PC-3 (cell line): ENCODE data around the gene GNB1. TPM values are rescaled to one million over a fixed set of nuclear protein-coding genes. Genes with fewer than 3 reads are reported as not detected.

Source experiments
- ATAC-seq: fragments of 200-7000 bp; cut with Tn5 transposase; 2 replicates; pipeline ENCODE4 v1.9.1; 2020; ENCODE audit warnings: mild to moderate bottlenecking, moderate library complexity
- BruUV-seq: library from RNA; stranded (reverse); fragments of 400-500 nt; replicated peaks from 2 replicates; lab custom pipeline; 2021; lab: Mats Ljungman, UMichigan
- CTCF ChIA-PET: fragments of 300-600 bp; sonication (Branson Sonifier 250); formaldehyde crosslinking; loops from one replicate; lab custom pipeline; 2022; ENCODE audit warnings: antibody characterized with exemption; lab: Charles Lee
- POLR2A ChIA-PET: fragments of 300-600 bp; sonication (Branson Sonifier 250); formaldehyde crosslinking; loops from one replicate; lab custom pipeline; 2022; ENCODE audit warnings: antibody characterized with exemption; ENCODE audit not compliant: unreplicated experiment; lab: Charles Lee
- DNase-seq: peaks from one replicate; pipeline ENCODE4 v3.0.0-alpha.2; 2015
- H2AFZ ChIP-seq: fragments of 300-600 bp; sonication (generic); 2 replicates; pipeline ENCODE4 v1.6.0; 2016; ENCODE audit warnings: antibody characterized with exemption, low read length
- H3F3A ChIP-seq: fragments of 300-600 bp; sonication (generic); one replicate; pipeline ENCODE4 v1.6.0; 2017; ENCODE audit warnings: antibody characterized with exemption, low read length, control low read depth, mild to moderate bottlenecking; ENCODE audit not compliant: unreplicated experiment
- H3K27ac ChIP-seq: fragments of 300-600 bp; sonication (generic); 2 replicates; pipeline ENCODE4 v1.5.1; 2016; ENCODE audit warnings: mild to moderate bottlenecking, low read length
- H3K27me3 ChIP-seq: fragments of 300-600 bp; sonication (generic); 2 replicates; pipeline ENCODE4 v1.6.1; 2016; ENCODE audit warnings: low read length, mixed read lengths
- H3K36me3 ChIP-seq: fragments of 300-600 bp; sonication (generic); 2 replicates; pipeline ENCODE4 v1.6.1; 2016; ENCODE audit warnings: low read depth, mixed run types, low read length, mixed read lengths
- H3K4me1 ChIP-seq: fragments of 300-600 bp; sonication (generic); 2 replicates; pipeline ENCODE4 v1.5.1; 2016; ENCODE audit warnings: low read length; ENCODE audit not compliant: insufficient read depth
- H3K4me2 ChIP-seq: fragments of 300-600 bp; sonication (generic); 2 replicates; pipeline ENCODE4 v1.6.0; 2016; ENCODE audit warnings: low read length
- H3K4me3 ChIP-seq: fragments of 300-600 bp; sonication (generic); 2 replicates; pipeline ENCODE4 v1.5.1; 2016; ENCODE audit warnings: mild to moderate bottlenecking, low read length, mixed read lengths
- H3K79me2 ChIP-seq: fragments of 300-600 bp; sonication (generic); 2 replicates; pipeline ENCODE4 v1.6.1; 2017; ENCODE audit warnings: low read length, mixed read lengths
- H3K9ac ChIP-seq: fragments of 300-600 bp; sonication (generic); 2 replicates; pipeline ENCODE4 v1.6.0; 2016; ENCODE audit warnings: mild to moderate bottlenecking, low read length
- H3K9me2 ChIP-seq: fragments of 300-600 bp; sonication (generic); replicated peaks from 2 replicates; pipeline ENCODE4 v1.6.1; 2016; ENCODE audit warnings: mixed run types, low read length, mixed read lengths
- H3K9me3 ChIP-seq: fragments of 300-600 bp; sonication (generic); 2 replicates; pipeline ENCODE4 v1.6.1; 2016; ENCODE audit warnings: low read length, mixed read lengths
- H4K20me1 ChIP-seq: fragments of 300-600 bp; sonication (generic); 2 replicates; pipeline ENCODE4 v1.6.1; 2016; ENCODE audit warnings: low read length, mixed read lengths
- EZH2 ChIP-seq: fragments of 300-600 bp; sonication (generic); IDR thresholded peaks from one replicate; pipeline ENCODE4 v1.6.1; 2017; ENCODE audit warnings: antibody characterized with exemption, mild to moderate bottlenecking, low read length; ENCODE audit not compliant: unreplicated experiment
- EZH2phosphoT487 ChIP-seq: fragments of 300-600 bp; sonication (generic); IDR thresholded peaks from 2 replicates; pipeline ENCODE4 v1.6.1; 2018; ENCODE audit warnings: mild to moderate bottlenecking, antibody characterized with exemption, low read length, borderline replicate concordance
- intact Hi-C: fragments of 100-400 bp; cut with micrococcal nuclease; formaldehyde crosslinking; loops from 2 replicates; pipeline ENCODE4 v1.9.0; 2023
- total RNA-seq: library from RNA; depleted of rRNA; stranded (reverse); fragments of >200 nt; gene quantifications from 2 replicates; pipeline ENCODE4 v1.2.3, GENCODE V29; 2014
- TF ChIP-seq, protein P1 (sequence below): fragments of 300-600 bp; sonication (generic); conservative IDR thresholded peaks from 2 replicates; pipeline ENCODE4 v1.5.1; 2017; ENCODE audit warnings: antibody characterized with exemption, low read depth, mild to moderate bottlenecking, low read length

The GNB1 gene
- total RNA-seq, 1 experiment from 2014 or later = 125 TPM

DNA sequence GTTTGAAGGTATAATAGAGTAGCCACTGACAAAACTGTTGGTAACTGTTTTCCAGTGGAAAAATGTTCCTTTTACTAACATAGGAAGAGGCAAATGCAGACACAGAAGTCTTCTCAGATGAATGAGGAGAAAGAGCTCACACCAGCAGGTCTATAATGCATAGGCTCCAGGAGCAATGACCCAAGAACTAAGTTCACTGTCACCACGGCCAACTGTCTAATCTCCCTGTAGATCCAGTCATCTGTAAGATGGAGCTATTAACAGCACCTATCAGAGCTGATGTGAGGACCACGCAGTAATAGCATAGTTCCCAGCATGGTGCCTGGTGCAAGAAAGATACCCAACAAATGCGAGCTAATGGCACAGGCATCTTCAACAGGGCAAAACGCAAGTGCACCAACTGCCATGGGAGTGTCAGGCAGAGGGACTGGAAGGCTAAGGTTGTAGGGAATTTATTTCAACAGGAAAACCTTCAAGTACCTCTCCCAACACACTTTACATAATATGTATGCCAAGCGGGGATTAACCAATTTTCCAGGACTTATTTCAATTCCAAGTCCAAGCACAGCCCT is 12.9 kb downstream of the GNB1 start:
- H3K9me3 ChIP-seq = no peaks in the 10 kb centered on the region
- DNase-seq = no peak
- peaks cover 56% of the 10 kb centered on the region for H3K36me3 ChIP-seq
- ChIA-PET CTCF (no interaction called here), POLR2A (interaction anchor here (0.6 kb wide), 1 partner anchor 310 kb away, joined by 6 read pairs; no protein-coding TSS in a partner anchor)
- TSS peak; percentile 2 for BruUV-seq
- no peak overlapping the region for H3K9ac ChIP-seq
- no peaks in the 10 kb centered on the region for H3F3A ChIP-seq
- no peaks in the 10 kb centered on the region for H3K9me2 ChIP-seq
- peaks cover 85% of the 10 kb centered on the region for H4K20me1 ChIP-seq
- H3K4me3 ChIP-seq = no peak overlapping the region
- H2AFZ ChIP-seq = no peak overlapping the region
- peaks cover 100% of the 10 kb centered on the region for H3K79me2 ChIP-seq
- H3K27me3 ChIP-seq = no peaks in the 10 kb centered on the region
- intact Hi-C loops = no loop called here
- no peak overlapping the region for H3K27ac ChIP-seq
- H3K4me2 ChIP-seq = no peak overlapping the region
- no peaks in the 10 kb centered on the region for H3K4me1 ChIP-seq
- no peak for ATAC-seq
- TF ChIP-seq EZH2 (no peak), EZH2phosphoT487 (no peak)
- TF ChIP-seq, protein P1, sequence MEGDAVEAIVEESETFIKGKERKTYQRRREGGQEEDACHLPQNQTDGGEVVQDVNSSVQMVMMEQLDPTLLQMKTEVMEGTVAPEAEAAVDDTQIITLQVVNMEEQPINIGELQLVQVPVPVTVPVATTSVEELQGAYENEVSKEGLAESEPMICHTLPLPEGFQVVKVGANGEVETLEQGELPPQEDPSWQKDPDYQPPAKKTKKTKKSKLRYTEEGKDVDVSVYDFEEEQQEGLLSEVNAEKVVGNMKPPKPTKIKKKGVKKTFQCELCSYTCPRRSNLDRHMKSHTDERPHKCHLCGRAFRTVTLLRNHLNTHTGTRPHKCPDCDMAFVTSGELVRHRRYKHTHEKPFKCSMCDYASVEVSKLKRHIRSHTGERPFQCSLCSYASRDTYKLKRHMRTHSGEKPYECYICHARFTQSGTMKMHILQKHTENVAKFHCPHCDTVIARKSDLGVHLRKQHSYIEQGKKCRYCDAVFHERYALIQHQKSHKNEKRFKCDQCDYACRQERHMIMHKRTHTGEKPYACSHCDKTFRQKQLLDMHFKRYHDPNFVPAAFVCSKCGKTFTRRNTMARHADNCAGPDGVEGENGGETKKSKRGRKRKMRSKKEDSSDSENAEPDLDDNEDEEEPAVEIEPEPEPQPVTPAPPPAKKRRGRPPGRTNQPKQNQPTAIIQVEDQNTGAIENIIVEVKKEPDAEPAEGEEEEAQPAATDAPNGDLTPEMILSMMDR = no peak

DNA sequence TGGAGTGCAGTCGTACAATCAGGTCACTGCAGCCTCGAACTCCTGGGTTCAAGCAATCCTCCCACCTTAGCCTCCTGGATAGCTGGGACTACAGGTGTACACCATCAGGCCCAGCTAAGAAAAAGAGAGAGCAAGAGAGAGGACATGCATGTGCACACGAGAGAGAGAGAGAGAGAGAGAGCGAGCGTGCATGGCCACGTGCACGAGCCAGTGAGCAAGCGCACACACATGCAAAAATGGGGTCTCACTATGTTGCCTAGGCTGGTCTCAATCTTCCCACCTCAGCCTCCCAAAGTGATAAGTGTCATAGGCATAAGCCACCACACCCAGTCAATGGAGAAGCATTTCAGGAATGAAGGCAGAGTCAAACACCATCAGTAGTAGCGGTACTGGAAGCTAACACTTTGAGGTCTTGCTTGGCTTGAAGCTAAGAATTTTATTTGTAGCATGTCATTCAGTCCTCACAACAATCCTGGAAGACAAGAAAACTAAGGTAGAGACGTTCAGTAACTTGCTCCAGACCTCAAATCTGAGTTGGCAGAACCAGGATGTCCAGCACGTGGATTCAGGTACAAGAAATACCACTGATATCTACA is 14.5 kb downstream of the GNB1 start:
- POLR2A ChIA-PET = no interaction called here
- H3K4me3 ChIP-seq = no peak overlapping the region
- no peak overlapping the region for H2AFZ ChIP-seq
- H3K9me2 ChIP-seq = no peaks in the 10 kb centered on the region
- no peak overlapping the region for H3K27ac ChIP-seq
- no peaks in the 10 kb centered on the region for H3K27me3 ChIP-seq
- ATAC-seq (no peak), DNase-seq (no peak)
- CTCF ChIA-PET = no interaction called here
- BruUV-seq = no TSS peak
- TF ChIP-seq EZH2 = no peak
- TF ChIP-seq, protein P1 = no peak
- TF ChIP-seq EZH2phosphoT487 = no peak
- no peak overlapping the region for H3K4me2 ChIP-seq
- intact Hi-C loops = no loop called here
- H3K4me1 ChIP-seq = no peaks in the 10 kb centered on the region
- H4K20me1 ChIP-seq = peaks cover 85% of the 10 kb centered on the region
- H3K79me2 ChIP-seq = peaks cover 100% of the 10 kb centered on the region
- no peak overlapping the region for H3K9ac ChIP-seq
- H3F3A ChIP-seq = no peaks in the 10 kb centered on the region
- H3K9me3 ChIP-seq = no peaks in the 10 kb centered on the region
- H3K36me3 ChIP-seq = peaks cover 63% of the 10 kb centered on the region

DNA sequence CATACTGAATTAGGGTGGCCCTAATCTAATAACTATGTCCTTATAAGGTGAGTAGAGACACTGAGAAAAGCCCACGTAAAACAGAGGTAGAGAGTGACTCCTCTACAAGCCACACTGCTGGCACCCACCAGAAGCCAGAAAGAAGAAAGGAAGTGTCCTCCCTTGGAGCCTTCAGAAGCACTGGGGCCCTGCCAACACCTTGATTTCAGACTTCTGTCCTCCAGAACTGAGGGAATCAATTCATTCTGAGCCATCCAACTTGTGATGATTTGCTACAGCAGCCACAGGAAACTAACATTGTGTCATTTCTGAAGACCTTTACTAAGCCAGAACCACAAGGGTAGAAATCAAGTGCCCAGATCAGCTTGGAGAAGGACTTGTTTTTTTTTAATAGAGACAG is 15.0 kb downstream of the GNB1 start:
- CTCF ChIA-PET = interaction anchor here (0.7 kb wide), 1 partner anchor 92 kb away, joined by 3 read pairs; no protein-coding TSS in a partner anchor

More for the DNA sequence above, 15.0 kb downstream of the GNB1 start:
- intact Hi-C loops = no loop called here
- TF ChIP-seq, protein P1 = no peak
- no peak for TF ChIP-seq EZH2
- no peak for TF ChIP-seq EZH2phosphoT487
- no peak overlapping the region for H3K27ac ChIP-seq
- peaks cover 100% of the 10 kb centered on the region for H3K79me2 ChIP-seq
- H3K4me1 ChIP-seq = no peaks in the 10 kb centered on the region
- H3K9me3 ChIP-seq = no peaks in the 10 kb centered on the region
- peaks cover 84% of the 10 kb centered on the region for H4K20me1 ChIP-seq
- H3F3A ChIP-seq = no peaks in the 10 kb centered on the region
- BruUV-seq = no TSS peak
- H3K4me2 ChIP-seq = no peak overlapping the region
- no peaks in the 10 kb centered on the region for H3K27me3 ChIP-seq
- H3K4me3 ChIP-seq = no peak overlapping the region
- ATAC-seq (no peak), DNase-seq (no peak)
- H3K36me3 ChIP-seq = peaks cover 63% of the 10 kb centered on the region
- H3K9ac ChIP-seq = no peak overlapping the region
- POLR2A ChIA-PET = no interaction called here
- H3K9me2 ChIP-seq = no peaks in the 10 kb centered on the region
- H2AFZ ChIP-seq = no peak overlapping the region
